SK-N-SH treated with all-trans-retinoic acid at 6 μM for 48 hours (cell line): ENCODE results near the gene MYADM.

Source experiments
- ARNTL ChIP-seq: fragments of 450-650 bp; formaldehyde crosslinking; IDR thresholded peaks from 2 replicates; pipeline ENCODE4 v1.5.0; 2020; ENCODE audit warnings: low read depth, mild to moderate bottlenecking, moderate library complexity, borderline replicate concordance
- CSDC2 ChIP-seq: fragments of 250-450 bp; sonication (Bioruptor Pico); IDR thresholded peaks from 2 replicates; pipeline ENCODE4 v1.5.0; 2020; ENCODE audit warnings: mild to moderate bottlenecking, moderate library complexity
- ESRRG ChIP-seq: fragments of 250-450 bp; sonication (Bioruptor Pico); IDR thresholded peaks from 2 replicates; pipeline ENCODE4 v1.6.1; 2021; ENCODE audit warnings: mild to moderate bottlenecking
- PATZ1 ChIP-seq: fragments of 250-450 bp; sonication (Bioruptor Pico); IDR thresholded peaks from 2 replicates; pipeline ENCODE4 v1.8.0; 2020; ENCODE audit warnings: mild to moderate bottlenecking, moderate library complexity, borderline replicate concordance
- POU6F1 ChIP-seq: fragments of 250-450 bp; sonication (Bioruptor Pico); IDR thresholded peaks from 2 replicates; pipeline ENCODE4 v1.8.0; 2021; ENCODE audit warnings: low read depth, mild to moderate bottlenecking, moderate library complexity, borderline replicate concordance
- TOX ChIP-seq: fragments of 250-450 bp; sonication (Bioruptor Pico); IDR thresholded peaks from 2 replicates; pipeline ENCODE4 v1.8.0; 2021; ENCODE audit warnings: mild to moderate bottlenecking, moderate library complexity, borderline replicate concordance
- TSHZ2 ChIP-seq: fragments of 250-450 bp; sonication (Bioruptor Pico); IDR thresholded peaks from 2 replicates; pipeline ENCODE4 v1.5.0; 2020; ENCODE audit warnings: mild to moderate bottlenecking, moderate library complexity
- ZFP30 ChIP-seq: fragments of 450-650 bp; formaldehyde crosslinking; IDR thresholded peaks from 2 replicates; pipeline ENCODE4 v1.5.0; 2022; ENCODE audit warnings: mild to moderate bottlenecking, moderate library complexity
- ZNF565 ChIP-seq: fragments of 450-650 bp; formaldehyde crosslinking; conservative IDR thresholded peaks from 2 replicates; pipeline ENCODE4 v1.5.0; 2020; ENCODE audit warnings: low read depth, mild to moderate bottlenecking, moderate library complexity

- TF ChIP-seq TOX (no peak), PATZ1 (no peak), ESRRG (CRISPR knock-in tag) (no peak), ZNF565 (CRISPR knock-in tag) (no peak), CSDC2 (CRISPR knock-in tag) (no peak), TSHZ2 (CRISPR knock-in tag) (no peak), ARNTL (CRISPR knock-in tag) (no peak), POU6F1 (no peak), ZFP30 (CRISPR knock-in tag) (no peak)
These were observed 18.4 kb upstream of the MYADM start for GRCh38 chr19:53849237-53849676.
